Small intestine (tissue), 7 donors: ENCODE results near the gene GALNT18. TPM values are rescaled to one million over a fixed set of nuclear protein-coding genes. Genes with fewer than 3 reads are reported as not detected.

ENCODE experiments used
- DNase-seq, 2 donors: peaks; one replicate each; pipeline versions ENCODE4 v3.0.0 to v3.0.0-alpha.2; 2013
- FAIRE-seq: peaks from 2 replicates; lab custom pipeline; 2012; peaks lifted over from hg19 to GRCh38; lab: Jason Lieb, UNC
- H3K27ac ChIP-seq, 3 donors: one replicate each; pipeline ENCODE4 v1.5.1; 2013; ENCODE audit warnings: low read length in 2 of 3, mild to moderate bottlenecking in 2 of 3, control low read depth in 1 of 3, inconsistent platforms in 1 of 3, low read depth in 1 of 3, moderate library complexity in 1 of 3
- H3K27me3 ChIP-seq, 3 donors: one replicate each; pipeline ENCODE4 v1.6.1; 2013; ENCODE audit warnings: low read length in 3 of 3, inconsistent platforms in 1 of 3; ENCODE audit not compliant: control insufficient read depth in 3 of 3, insufficient read depth in 3 of 3
- H3K36me3 ChIP-seq, 3 donors: one replicate each; pipeline ENCODE4 v1.6.1; 2013; ENCODE audit warnings: low read length in 3 of 3, inconsistent platforms in 1 of 3, low read depth in 1 of 3, mild to moderate bottlenecking in 1 of 3, moderate library complexity in 1 of 3; ENCODE audit not compliant: control insufficient read depth in 3 of 3, insufficient read depth in 2 of 3
- H3K4me1 ChIP-seq, 3 donors: one replicate each; pipeline ENCODE4 v1.6.1; 2013; ENCODE audit warnings: low read length in 2 of 3, inconsistent platforms in 1 of 3, low read depth in 1 of 3, mild to moderate bottlenecking in 1 of 3, moderate library complexity in 1 of 3; ENCODE audit not compliant: control insufficient read depth in 3 of 3, insufficient read depth in 2 of 3
- H3K4me3 ChIP-seq, 3 donors: one replicate each; pipeline ENCODE4 v1.5.1; 2013; ENCODE audit warnings: low read length in 3 of 3, control low read depth in 1 of 3, inconsistent platforms in 1 of 3, low read depth in 1 of 3, mild to moderate bottlenecking in 1 of 3, moderate library complexity in 1 of 3
- H3K9me3 ChIP-seq, 2 donors: one replicate each; pipeline ENCODE4 v1.6.1; 2013; ENCODE audit warnings: low read depth in 1 of 2, low read length in 1 of 2; ENCODE audit not compliant: control insufficient read depth in 2 of 2, insufficient read depth in 1 of 2
- WGBS, 3 donors: extraction: QIAGEN DNeasy Blood & Tissue Kit; methylation state at CpG; one replicate each; pipeline ENCODE4 v1.1.7; 2013; 5-methylcytosine and 5-hydroxymethylcytosine counted together
- polyA plus RNA-seq, 4 donors: library from polyadenylated mRNA; stranded (reverse) in 3 of 4; unstranded in 1 of 4; fragments of 200-250 nt in 3 of 4; fragments of 120-200 nt in 1 of 4; gene quantifications; one replicate each; pipeline versions ENCODE4 v1.2.1 to v1.2.3, GENCODE V29; 2013
- donor health status: healthy with polysubstance abuse.
- donor health status: control.
- donor health status: control.
- donor health status: Bipolar disorder and iron deficiency.
- donor health status: healthy.

The GALNT18 gene
- polyA plus RNA-seq, 4 donors: 0.45 to 18.9 (median 1.5) TPM

GRCh38 chr11:11440144-11440543, 181.7 kb downstream of the GALNT18 start:
- FAIRE-seq (no peak), DNase-seq (no peak)
- peaks cover 0 to 13% (median 3%) of the 10 kb centered on the region in 3 donors for H3K4me1 ChIP-seq
- H3K9me3 ChIP-seq: no peaks in the 10 kb centered on the region
- H3K36me3 ChIP-seq: no peaks in the 10 kb centered on the region
- no peak overlapping the region for H3K4me3 ChIP-seq
- no peaks in the 10 kb centered on the region for H3K27me3 ChIP-seq
- WGBS, 3 donors: 82 to 86% (median 83%) methylated on average over 6 of the region's 6 CpGs
- H3K27ac ChIP-seq: no peak overlapping the region

- 86 to 95% (median 92%) methylated on average over 2 of the region's 2 CpGs for WGBS, 3 donors
- Histone ChIP-seq H3K4me1 (peaks cover 0 to 13% (median 3%) of the 10 kb centered on the region in 3 donors), H3K27me3 (no peaks in the 10 kb centered on the region), H3K4me3 (no peak overlapping the region), H3K36me3 (no peaks in the 10 kb centered on the region), H3K9me3 (no peaks in the 10 kb centered on the region), H3K27ac (no peak overlapping the region)
- DNase-seq (no peak), FAIRE-seq (no peak)
Observed at GRCh38 chr11:11439591-11439990, 182.2 kb downstream of the GALNT18 start.

GRCh38 chr11:11436715-11437313, 185.0 kb downstream of the GALNT18 start:
- 51 to 76% (median 56%) methylated on average over 10 of the region's 10 CpGs for WGBS, 3 donors
- no peak for DNase-seq
- no peak for FAIRE-seq

DNA sequence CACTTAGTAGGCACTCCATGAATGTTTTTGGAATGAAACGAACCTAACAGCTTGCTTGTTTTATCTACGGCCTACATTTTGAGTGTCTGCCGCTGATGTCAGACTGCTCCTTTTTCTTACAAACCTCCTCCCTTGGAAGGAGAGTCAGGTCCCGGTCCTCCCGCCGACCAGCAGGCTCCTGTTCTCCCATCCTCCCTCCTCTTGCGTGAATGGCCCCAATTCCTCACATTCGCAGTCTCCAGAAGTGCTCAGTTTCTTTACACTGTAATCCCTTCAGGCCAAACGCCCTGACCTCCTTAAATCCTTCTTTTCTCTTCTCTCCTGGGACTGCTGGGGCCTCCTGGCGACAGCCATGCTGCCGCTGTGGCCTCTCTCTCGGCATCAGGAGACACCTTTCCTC, 186.2 kb downstream of the GALNT18 start:
- no peak overlapping the region for H3K4me3 ChIP-seq
- no peak for FAIRE-seq
- WGBS, 3 donors: 67 to 87% (median 83%) methylated on average over 11 to 12 of the region's 12 CpGs

More at GRCh38 chr11:11436715-11437313, 185.0 kb downstream of the GALNT18 start:
- H3K36me3 ChIP-seq: no peaks in the 10 kb centered on the region
- H3K27me3 ChIP-seq: no peaks in the 10 kb centered on the region
- no peak overlapping the region for H3K27ac ChIP-seq
- H3K4me3 ChIP-seq: no peak overlapping the region
- H3K4me1 ChIP-seq: peaks cover 0 to 5% (median 0%) of the 10 kb centered on the region in 3 donors
- no peaks in the 10 kb centered on the region for H3K9me3 ChIP-seq

DNA sequence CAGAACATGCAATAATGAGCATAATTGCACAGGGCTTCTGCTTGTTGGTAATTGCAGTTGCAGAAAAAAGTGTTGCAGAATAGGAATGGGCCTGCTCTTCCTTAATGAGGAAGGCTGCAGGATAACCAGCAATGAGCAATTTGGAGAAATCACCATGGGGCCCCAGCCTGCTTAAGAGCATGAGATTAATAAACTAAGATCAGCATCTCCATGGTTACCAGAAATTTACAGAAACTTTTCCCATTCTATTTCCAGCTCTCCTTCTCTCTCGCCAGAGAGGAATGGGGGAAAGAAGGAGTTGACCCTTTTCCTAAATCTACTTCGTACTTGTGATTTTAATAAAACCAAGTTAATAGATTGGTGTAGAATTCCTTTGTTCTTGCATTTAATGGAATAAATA, 187.8 kb downstream of the GALNT18 start:
- no peak for DNase-seq
- 74 to 91% (median 75%) methylated on average over 2 of the region's 2 CpGs for WGBS, 3 donors
- no peak overlapping the region for H3K4me3 ChIP-seq
- FAIRE-seq: no peak
- H3K36me3 ChIP-seq: no peaks in the 10 kb centered on the region
- no peaks in the 10 kb centered on the region for H3K4me1 ChIP-seq
- no peak overlapping the region for H3K27ac ChIP-seq
- H3K27me3 ChIP-seq: no peaks in the 10 kb centered on the region
- no peaks in the 10 kb centered on the region for H3K9me3 ChIP-seq

More for the DNA sequence above, 186.2 kb downstream of the GALNT18 start:
- Histone ChIP-seq H3K27me3 (no peaks in the 10 kb centered on the region), H3K27ac (no peak overlapping the region), H3K4me1 (no peaks in the 10 kb centered on the region), H3K9me3 (no peaks in the 10 kb centered on the region), H3K36me3 (no peaks in the 10 kb centered on the region)
- DNase-seq: no peak

DNA sequence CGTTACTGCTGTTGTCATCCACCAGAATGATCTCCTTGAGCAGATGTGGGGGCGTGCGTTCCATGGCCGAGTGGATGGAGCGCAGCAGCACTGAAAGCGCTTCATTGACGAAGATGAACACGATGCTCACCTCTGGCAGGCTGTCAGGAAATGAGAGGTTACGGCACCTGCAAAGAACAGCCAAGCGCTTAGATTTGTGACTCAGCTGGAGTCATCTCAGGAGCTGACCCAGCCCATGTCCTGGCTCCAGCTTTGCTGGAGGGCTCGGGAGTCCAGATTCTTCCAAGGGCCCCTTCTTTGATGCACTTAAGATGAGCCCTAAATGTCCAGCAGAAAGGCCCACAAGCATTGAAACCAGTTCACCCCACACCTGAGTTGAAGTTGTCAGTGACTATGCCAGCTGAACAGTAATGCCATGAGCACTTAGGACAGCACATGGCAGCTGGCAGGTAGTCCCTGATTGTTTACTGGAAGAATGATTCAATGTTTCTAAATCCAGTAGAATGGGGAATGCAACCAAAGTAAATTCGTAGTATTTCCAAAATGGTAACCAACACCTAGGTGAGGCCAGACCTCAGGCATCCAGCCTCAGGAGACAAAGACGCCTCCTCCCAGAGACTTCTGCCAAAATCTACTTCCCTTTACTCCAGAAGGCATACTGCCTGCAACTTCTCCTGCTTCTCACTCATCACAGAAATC, 189.0 kb downstream of the GALNT18 start:
- FAIRE-seq: no peak
- Histone ChIP-seq H3K36me3 (no peaks in the 10 kb centered on the region), H3K4me3 (no peak overlapping the region)

GRCh38 chr11:11430431-11430830, 191.4 kb downstream of the GALNT18 start:
- no peak overlapping the region for H3K4me3 ChIP-seq
- WGBS, 3 donors: 85 to 93% (median 93%) methylated on average over 4 of the region's 4 CpGs
- H3K9me3 ChIP-seq: no peaks in the 10 kb centered on the region
- FAIRE-seq: no peak
- H3K36me3 ChIP-seq: no peaks in the 10 kb centered on the region
- H3K27ac ChIP-seq: no peak overlapping the region
- DNase-seq: no peak
- H3K27me3 ChIP-seq: no peaks in the 10 kb centered on the region
- H3K4me1 ChIP-seq: no peaks in the 10 kb centered on the region

More for the DNA sequence above, 189.0 kb downstream of the GALNT18 start:
- H3K27me3 ChIP-seq: no peaks in the 10 kb centered on the region
- no peak for DNase-seq
- no peaks in the 10 kb centered on the region for H3K9me3 ChIP-seq
- H3K4me1 ChIP-seq: no peaks in the 10 kb centered on the region
- no peak overlapping the region for H3K27ac ChIP-seq
- 92 to 95% (median 93%) methylated on average over 13 of the region's 13 CpGs for WGBS, 3 donors

- Histone ChIP-seq H3K27ac (no peak overlapping the region), H3K4me1 (no peaks in the 10 kb centered on the region), H3K36me3 (no peaks in the 10 kb centered on the region), H3K27me3 (no peaks in the 10 kb centered on the region), H3K9me3 (no peaks in the 10 kb centered on the region), H3K4me3 (no peak overlapping the region)
- 51 to 78% (median 60%) methylated on average over 4 of the region's 4 CpGs for WGBS, 3 donors
- FAIRE-seq: no peak
- no peak for DNase-seq
Observed at GRCh38 chr11:11428714-11429113, 193.1 kb downstream of the GALNT18 start.
